Prostate gland (tissue), 2 donors: Measurements from ENCODE around the gene ZHX3.

Experiments
- POLR2A ChIP-seq: fragments of 450-650 bp; IDR thresholded peaks from one replicate; pipeline ENCODE4 v1.6.1; 2016; ENCODE audit warnings: antibody characterized with exemption, mild to moderate bottlenecking
- POLR2AphosphoS5 ChIP-seq: sonication (generic); formaldehyde crosslinking; IDR thresholded peaks from one replicate; pipeline ENCODE4 v1.6.1; 2017; ENCODE audit warnings: antibody characterized with exemption
- TF ChIP-seq, protein P1 (sequence below), 4 experiments: fragments of 200-600 bp in 2 of 4; fragments of 450-650 bp in 2 of 4; sonication (generic) in 2 of 4; IDR thresholded peaks; 1 replicate in 3 of 4; 2 replicates in 1 of 4; pipeline ENCODE4 v1.5.1; 2016 to 2019; ENCODE audit warnings: antibody characterized with exemption in 4 of 4, mild to moderate bottlenecking in 2 of 4, moderate library complexity in 2 of 4

DNA sequence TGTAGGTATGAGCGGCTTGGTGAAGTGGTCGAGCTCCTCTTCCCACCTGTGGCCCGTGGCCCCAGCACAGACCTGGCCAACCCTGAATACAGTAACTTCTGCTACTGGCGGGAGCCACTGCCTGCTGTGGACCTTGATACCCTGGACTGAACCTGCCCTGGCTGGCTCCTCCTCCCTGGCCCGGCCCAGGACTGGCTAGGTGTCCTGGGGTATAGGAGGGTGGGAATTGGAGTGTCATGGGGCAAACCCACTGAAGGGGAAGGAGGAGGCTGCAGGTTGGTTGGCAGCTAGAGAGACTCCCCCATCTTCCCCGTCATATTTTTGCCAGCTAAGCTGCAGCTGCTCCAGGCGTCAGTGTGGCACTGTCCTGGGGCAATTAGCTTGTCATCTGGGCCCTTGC lies 41.2 kb upstream of the ZHX3 start:
- TF ChIP-seq POLR2AphosphoS5, result no peak
- TF ChIP-seq POLR2A, result no peak
- TF ChIP-seq, protein P1, sequence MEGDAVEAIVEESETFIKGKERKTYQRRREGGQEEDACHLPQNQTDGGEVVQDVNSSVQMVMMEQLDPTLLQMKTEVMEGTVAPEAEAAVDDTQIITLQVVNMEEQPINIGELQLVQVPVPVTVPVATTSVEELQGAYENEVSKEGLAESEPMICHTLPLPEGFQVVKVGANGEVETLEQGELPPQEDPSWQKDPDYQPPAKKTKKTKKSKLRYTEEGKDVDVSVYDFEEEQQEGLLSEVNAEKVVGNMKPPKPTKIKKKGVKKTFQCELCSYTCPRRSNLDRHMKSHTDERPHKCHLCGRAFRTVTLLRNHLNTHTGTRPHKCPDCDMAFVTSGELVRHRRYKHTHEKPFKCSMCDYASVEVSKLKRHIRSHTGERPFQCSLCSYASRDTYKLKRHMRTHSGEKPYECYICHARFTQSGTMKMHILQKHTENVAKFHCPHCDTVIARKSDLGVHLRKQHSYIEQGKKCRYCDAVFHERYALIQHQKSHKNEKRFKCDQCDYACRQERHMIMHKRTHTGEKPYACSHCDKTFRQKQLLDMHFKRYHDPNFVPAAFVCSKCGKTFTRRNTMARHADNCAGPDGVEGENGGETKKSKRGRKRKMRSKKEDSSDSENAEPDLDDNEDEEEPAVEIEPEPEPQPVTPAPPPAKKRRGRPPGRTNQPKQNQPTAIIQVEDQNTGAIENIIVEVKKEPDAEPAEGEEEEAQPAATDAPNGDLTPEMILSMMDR (IDR thresholded peaks at IDR 0.05), result no peak
